Heart right ventricle (tissue), 16 donors: ENCODE results near the gene GM2A. TPM values are rescaled to one million over a fixed set of nuclear protein-coding genes. Genes with fewer than 3 reads are reported as not detected.
A peak's percentile ranks its signal among the peaks of the same experiment; 100 is the strongest.

Source experiments
- ATAC-seq, 8 donors: fragments of 200-7000 bp; cut with Tn5 transposase; one replicate each; pipeline ENCODE4 v1.9.1; 2020; ENCODE audit warnings: mild to moderate bottlenecking in 8 of 8, moderate library complexity in 8 of 8, moderate number of reproducible peaks in 1 of 8
- DNase-seq, 2 donors: peaks; one replicate each; pipeline ENCODE4 v3.0.0-alpha.2; 2020
- H3K27ac ChIP-seq, 10 donors: fragments of 200-600 bp; sonication (generic) in 2 of 10; one replicate each; pipeline versions ENCODE4 v1.5.0 to v1.8.0; 2020 to 2022; ENCODE audit warnings: mild to moderate bottlenecking in 3 of 10
- H3K27me3 ChIP-seq, 7 donors: fragments of 200-600 bp; one replicate each; pipeline ENCODE4 v1.8.0; 2021 to 2022; ENCODE audit warnings: mild to moderate bottlenecking in 2 of 7
- H3K36me3 ChIP-seq, 9 donors: fragments of 200-600 bp; sonication (generic) in 1 of 9; one replicate each; pipeline versions ENCODE4 v1.5.0 to v1.8.0; 2020 to 2022; ENCODE audit warnings: mild to moderate bottlenecking in 2 of 9
- H3K4me1 ChIP-seq, 9 donors: fragments of 200-600 bp; sonication (generic) in 1 of 9; one replicate each; pipeline versions ENCODE4 v1.5.0 to v1.8.0; 2020 to 2022; ENCODE audit warnings: mild to moderate bottlenecking in 4 of 9
- H3K4me3 ChIP-seq, 10 donors: fragments of 200-600 bp; sonication (generic) in 2 of 10; one replicate each; pipeline versions ENCODE4 v1.5.0 to v1.8.0; 2020 to 2022; ENCODE audit warnings: mild to moderate bottlenecking in 7 of 10, moderate library complexity in 2 of 10
- H3K9me3 ChIP-seq, 11 donors: fragments of 200-600 bp in 10 of 11; sonication (generic) in 2 of 11; one replicate each; pipeline versions ENCODE4 v1.5.0 to v1.8.0; 2013 to 2022; ENCODE audit warnings: mild to moderate bottlenecking in 2 of 11, control low read depth in 1 of 11, moderate library complexity in 1 of 11
- WGBS, 2 donors: extraction: QIAGEN DNeasy Blood & Tissue Kit; methylation state at CpG; one replicate each; pipeline ENCODE4 v1.1.7; 2013; ENCODE audit warnings: inconsistent platforms in 1 of 2; 5-methylcytosine and 5-hydroxymethylcytosine counted together
- intact Hi-C, 10 donors: fragments of 100-400 bp; cut with DNase I; formaldehyde crosslinking; loops; one replicate each; pipeline versions ENCODE4 v1.11.1 to v1.14.2; 2022
- polyA plus RNA-seq, 2 donors: library from polyadenylated mRNA; stranded (reverse); fragments of 200-250 nt; gene quantifications; one replicate each; pipeline ENCODE4 v1.2.3, GENCODE V29; 2013
- total RNA-seq, 10 donors: library from RNA; stranded (reverse); fragmentation: NEBNext Ultra II Directional in 3 of 10; extraction: Animal tissue kit (Norgen Biotek cat#: 25700) in 3 of 10; gene quantifications; one replicate each; pipeline versions ENCODE4 v1.2.1 to v1.2.4, GENCODE V29; 2021 to 2023
- TF ChIP-seq, protein P1 (sequence below), 9 donors: fragments of 200-600 bp; sonication (generic) in 2 of 9; IDR thresholded peaks; one replicate each; pipeline versions ENCODE4 v1.5.0 to v1.8.0; 2021 to 2022; ENCODE audit warnings: antibody characterized with exemption in 9 of 9, mild to moderate bottlenecking in 5 of 9, moderate library complexity in 1 of 9
- donor health status: Arrhythmogenic right ventricular cardiomyopathy.
- donor health status: ischemic (EF 13 %, LVEDD 7.1; RV severe dilation, severe dysfunction).
- donor health status: healthy with polysubstance abuse.
- donor health status: DM: no; HTN: yes; CAD: no.
- donor health status: DM: no; HTN: no; CAD: no.
- donor health status: ischemic (EF 25% LVEDD 6.9; RV normal size, moderate dysfunction).
- donor health status: ischemic (EF 25% LVEDD 5.7; RV mildly dilated, moderate dysfunction).
- donor health status: healthy.
- donor health status: DM: yes; HTN: yes; CAD: no.
- donor health status: Ischemic cardiomyopathy.
- donor health status: ischemic (EF 35%, LVEDD 5.7; RV mildly dilated, moderate dysfunction).
- donor health status: nonischemic (EF 11% LVEDD 7.7; RV severe dilation, severe dysfunction).
- donor health status: DM: yes; HTN: yes; CAD: no.
- donor health status: PGD.
- donor health status: ischemic (EF 29% LVEDD 5.4; RV normal size, mild dysfunction).
- donor health status: nonischemic (EF 23%, LVEDD 6.1; RV moderate dilation, normal function).

Gene GM2A
- total and polyA plus RNA-seq, 12 donors = 18.1 to 47.1 (median 35.9) TPM

DNA sequence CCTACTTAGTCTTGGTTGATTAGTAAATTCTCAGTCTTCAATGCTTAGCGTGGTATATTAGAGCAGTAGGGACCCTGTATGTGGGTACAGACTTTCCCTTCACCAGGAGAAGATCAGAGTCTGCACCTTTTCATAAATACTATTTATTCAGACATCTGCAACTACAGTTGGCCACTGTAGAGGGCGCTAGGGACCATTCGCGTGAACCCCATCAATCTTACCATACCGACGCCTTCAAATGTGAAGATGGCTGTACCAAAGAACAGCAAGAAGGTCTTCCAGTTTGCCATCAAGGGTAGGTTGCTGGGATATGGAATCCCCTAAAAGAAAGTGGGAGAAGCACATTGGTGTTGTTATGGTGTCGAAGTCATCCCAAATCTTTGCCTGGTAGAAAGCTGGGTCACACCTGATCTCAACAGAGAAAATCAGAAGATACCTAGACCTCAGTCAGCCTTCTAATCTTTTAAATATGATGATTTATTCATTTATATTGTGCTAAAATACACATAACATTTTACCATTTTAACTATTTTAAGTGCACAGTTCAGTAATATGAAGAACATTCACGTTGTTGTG is 31.5 kb downstream of the GM2A start:
- H3K4me3 ChIP-seq = no peak overlapping the region
- DNase-seq = no peak
- WGBS, 2 donors = 29 to 30% methylated on average over 8 of the region's 8 CpGs
- no peaks in the 10 kb centered on the region for H3K27me3 ChIP-seq
- no peak for ATAC-seq
- H3K27ac ChIP-seq = no peak overlapping the region
- no peaks in the 10 kb centered on the region for H3K36me3 ChIP-seq
- TF ChIP-seq, protein P1, sequence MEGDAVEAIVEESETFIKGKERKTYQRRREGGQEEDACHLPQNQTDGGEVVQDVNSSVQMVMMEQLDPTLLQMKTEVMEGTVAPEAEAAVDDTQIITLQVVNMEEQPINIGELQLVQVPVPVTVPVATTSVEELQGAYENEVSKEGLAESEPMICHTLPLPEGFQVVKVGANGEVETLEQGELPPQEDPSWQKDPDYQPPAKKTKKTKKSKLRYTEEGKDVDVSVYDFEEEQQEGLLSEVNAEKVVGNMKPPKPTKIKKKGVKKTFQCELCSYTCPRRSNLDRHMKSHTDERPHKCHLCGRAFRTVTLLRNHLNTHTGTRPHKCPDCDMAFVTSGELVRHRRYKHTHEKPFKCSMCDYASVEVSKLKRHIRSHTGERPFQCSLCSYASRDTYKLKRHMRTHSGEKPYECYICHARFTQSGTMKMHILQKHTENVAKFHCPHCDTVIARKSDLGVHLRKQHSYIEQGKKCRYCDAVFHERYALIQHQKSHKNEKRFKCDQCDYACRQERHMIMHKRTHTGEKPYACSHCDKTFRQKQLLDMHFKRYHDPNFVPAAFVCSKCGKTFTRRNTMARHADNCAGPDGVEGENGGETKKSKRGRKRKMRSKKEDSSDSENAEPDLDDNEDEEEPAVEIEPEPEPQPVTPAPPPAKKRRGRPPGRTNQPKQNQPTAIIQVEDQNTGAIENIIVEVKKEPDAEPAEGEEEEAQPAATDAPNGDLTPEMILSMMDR (IDR thresholded peaks at IDR 0.05) = peak in 1 of 9 donors; percentile 27
- H3K4me1 ChIP-seq = no peaks in the 10 kb centered on the region
- H3K9me3 ChIP-seq = no peaks in the 10 kb centered on the region
- intact Hi-C loops = no loop called here

DNA sequence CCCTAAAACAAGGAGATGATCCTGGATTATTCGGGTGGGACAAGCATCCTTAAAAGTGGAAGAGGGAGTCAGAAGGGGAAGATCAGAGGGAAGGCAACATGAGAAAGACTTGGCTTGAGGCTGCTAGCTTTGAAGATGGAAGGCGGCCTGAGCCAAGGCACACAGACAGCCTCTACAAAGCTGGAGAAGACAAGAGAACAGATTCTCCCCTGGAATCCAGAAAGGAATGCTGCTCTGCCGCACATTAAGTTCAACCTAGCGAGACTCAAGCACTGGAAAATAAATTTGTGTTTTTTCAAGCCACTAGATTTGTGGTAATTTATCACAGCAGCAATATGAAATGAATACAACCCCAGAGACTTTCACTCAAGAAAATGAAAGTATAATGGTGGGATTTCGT is 32.7 kb downstream of the GM2A start:
- intact Hi-C loops = no loop called here
- ATAC-seq (no peak), DNase-seq (no peak)
- Histone ChIP-seq H3K27ac (no peak overlapping the region), H3K27me3 (no peaks in the 10 kb centered on the region), H3K4me1 (no peaks in the 10 kb centered on the region), H3K9me3 (no peaks in the 10 kb centered on the region), H3K36me3 (no peaks in the 10 kb centered on the region), H3K4me3 (no peak overlapping the region)
- TF ChIP-seq, protein P1 (IDR thresholded peaks at IDR 0.05) = no peak
- WGBS, 2 donors = 71 to 81% methylated on average over 5 of the region's 5 CpGs

DNA sequence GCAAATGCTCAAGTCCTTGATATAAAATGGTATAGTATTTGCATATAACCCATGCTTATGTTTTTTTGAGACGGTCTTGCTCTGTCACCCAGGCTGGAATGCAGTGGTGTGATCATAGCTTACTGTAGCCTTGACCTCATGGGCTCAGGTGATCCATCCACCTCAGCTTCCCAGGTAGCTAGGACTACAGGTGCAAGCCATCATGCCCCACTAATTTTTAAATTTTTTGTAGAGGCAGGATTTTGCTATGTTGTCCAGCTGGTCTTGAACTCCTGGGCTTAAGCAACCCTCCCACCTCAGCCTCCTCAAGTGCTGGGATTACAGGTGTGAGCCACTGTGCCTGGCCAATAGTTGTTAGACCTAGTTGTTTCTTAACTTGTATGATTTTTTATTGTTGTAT is 33.3 kb downstream of the GM2A start:
- TF ChIP-seq, protein P1 (IDR thresholded peaks at IDR 0.05) = no peak
- Histone ChIP-seq H3K27me3 (no peaks in the 10 kb centered on the region), H3K4me3 (no peak overlapping the region), H3K27ac (no peak overlapping the region), H3K9me3 (peaks cover 0 to 3% (median 0%) of the 10 kb centered on the region in 11 donors), H3K4me1 (no peaks in the 10 kb centered on the region), H3K36me3 (no peaks in the 10 kb centered on the region)
- intact Hi-C loops = no loop called here
- DNase-seq (no peak), ATAC-seq (no peak)
- 85 to 96% methylated on average over 1 of the region's 1 CpG for WGBS, 2 donors

DNA sequence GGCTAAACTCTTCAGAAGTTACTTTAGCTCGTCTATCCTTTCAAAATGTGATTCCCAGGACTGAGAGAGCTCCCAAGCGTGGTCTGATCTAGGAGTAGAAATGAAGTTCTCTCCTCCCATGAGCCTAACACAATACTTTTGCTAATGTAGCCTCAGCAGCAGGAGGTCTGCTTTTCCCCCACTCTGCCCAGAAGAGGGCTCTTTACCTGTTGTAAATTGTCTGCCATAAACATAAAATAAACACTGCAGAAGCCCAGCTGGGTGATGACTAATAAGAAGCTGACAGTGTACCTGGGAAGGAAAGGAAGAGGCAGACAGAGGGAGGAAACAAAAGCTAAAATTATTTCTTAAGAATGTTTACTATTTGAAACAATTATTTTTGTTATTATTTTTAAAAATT is 35.2 kb downstream of the GM2A start:
- Histone ChIP-seq H3K27me3 (no peaks in the 10 kb centered on the region), H3K27ac (no peak overlapping the region), H3K4me3 (no peak overlapping the region), H3K4me1 (no peaks in the 10 kb centered on the region), H3K36me3 (no peaks in the 10 kb centered on the region), H3K9me3 (peaks cover 0 to 8% (median 0%) of the 10 kb centered on the region in 11 donors)
- DNase-seq = no peak
- TF ChIP-seq, protein P1 (IDR thresholded peaks at IDR 0.05) = no peak
- intact Hi-C loops = no loop called here
- 59 to 68% methylated on average over 2 of the region's 2 CpGs for WGBS, 2 donors
- no peak for ATAC-seq
